Amniotic epithelial cell (primary cell): Measurements from ENCODE around the gene FLOT1.
"Not testable (repeated sequence)": the region's sequence is repeated elsewhere in the genome, so short reads cannot be mapped to it uniquely, and the experiment has no call there.

Source experiments
- DNase-seq: peaks from one replicate; pipeline ENCODE4 v3.0.0-alpha.2; 2010; ENCODE audit warnings: low read depth

The FLOT1 gene

DNA sequence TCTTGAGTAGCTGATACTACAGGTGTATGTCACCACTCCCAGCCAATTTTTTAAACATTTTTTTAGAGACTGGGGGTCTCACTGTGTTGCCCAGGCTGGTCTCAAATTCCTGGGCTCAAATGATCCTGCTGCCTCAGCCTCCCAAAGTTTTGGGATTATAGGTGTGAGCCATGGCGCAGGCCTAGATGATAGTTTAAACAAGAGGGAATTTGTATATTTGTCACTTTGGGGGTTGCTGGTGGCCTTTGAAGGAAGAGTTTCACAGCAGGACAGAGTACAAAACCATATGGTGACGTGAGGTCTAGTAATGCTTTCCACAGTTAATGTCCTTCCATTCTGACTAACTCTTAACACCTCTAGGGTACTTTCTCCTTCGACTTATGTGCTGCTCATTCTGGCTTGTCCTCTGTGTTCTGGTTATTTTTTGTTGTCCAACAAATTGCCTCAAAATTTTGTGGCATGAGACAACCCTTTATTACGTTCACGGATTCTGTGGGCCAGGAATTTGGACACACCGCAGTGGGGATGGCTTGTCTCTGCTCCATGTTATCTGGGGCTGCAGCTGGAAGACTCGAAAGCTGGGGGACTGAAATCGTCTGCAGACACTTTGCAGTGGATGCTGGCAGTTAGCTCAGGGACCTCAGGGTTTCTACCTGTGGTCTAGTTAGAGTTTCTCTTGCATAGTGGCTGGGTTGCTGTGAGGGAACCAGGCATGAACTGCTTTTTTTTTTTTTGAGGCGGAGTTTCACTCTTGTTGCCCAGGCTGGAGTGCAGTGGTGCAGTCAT is 24.9 kb upstream of the FLOT1 start:
- DNase-seq, result no peak

DNA sequence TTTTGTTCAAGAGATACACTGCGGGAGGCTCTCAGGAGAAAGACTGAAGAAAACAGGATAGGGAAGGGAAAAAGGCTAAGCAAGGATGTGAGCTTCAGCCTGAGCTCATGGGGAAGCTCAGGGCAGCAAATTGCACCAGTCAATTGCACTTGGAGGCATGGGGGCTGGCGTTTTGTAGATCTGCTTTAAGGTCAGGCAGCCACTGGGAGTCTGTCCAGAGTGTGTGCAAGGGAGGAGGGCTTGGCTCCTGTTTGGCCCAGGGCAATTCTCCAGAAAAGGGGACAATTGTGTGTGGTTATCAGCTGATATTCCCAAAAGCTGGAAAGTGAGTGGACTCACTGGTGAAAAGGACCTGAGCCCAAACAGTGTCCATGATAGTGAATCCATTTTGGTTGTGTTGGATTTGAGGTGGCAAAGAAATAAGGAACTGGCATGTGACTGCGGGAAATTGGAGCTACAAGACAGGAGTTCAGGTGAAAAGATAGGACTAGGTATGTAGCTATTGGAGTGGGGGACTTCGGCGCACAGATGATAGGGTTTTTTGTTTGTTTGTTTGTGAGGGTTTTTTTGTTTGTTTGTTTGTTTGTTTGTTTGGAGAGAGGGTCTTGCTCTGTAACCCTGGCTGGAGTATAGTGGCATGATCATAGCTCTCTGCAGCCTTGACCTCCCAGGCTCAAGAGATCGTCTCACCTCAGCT is 24.1 kb upstream of the FLOT1 start:
- DNase-seq, result no peak

DNA sequence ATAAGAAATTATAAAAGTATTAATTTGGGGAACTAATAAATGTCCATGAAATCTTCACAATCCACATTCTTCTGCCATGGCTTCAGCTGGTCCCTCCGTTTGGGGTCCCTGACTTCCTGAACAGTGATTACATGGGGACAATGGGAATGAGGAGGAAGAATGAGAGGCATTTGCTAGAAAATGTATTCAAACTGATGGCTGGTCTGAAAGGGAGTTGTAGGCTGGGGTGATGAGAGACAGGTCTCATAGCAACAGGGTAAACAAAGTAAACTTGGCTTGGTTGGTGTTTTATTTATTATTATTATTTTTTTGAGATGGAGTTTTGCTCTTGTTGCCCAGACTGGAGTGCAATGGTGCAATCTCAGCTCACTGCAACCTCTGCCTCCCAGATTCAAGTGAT is 23.0 kb upstream of the FLOT1 start:
- not testable (repeated sequence) for DNase-seq

DNA sequence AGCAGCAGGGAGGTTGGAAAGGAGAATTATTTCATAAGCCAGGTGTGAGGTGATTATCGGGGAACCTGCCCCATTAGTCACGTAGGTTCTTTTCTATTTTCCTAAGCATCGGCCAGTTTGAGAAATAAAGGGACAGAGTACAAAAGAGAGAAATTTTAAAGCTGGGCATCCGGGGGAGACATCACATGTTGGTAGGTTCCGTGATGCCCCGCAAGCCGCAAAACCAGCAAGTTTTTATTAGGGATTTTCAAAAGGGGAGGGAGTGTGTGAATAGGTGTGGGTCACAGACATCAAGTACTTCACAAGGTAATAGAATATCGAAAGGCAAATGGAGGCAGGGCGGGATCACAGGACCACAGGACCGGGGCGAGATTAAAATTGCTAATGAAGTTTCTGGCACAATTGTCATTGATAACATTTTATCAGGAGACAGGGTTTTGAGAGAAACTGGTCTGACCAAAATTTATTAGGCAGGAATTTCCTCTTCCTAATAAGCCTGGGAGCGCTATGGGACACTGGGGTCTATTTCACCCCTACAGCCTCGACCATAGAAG is 22.1 kb upstream of the FLOT1 start:
- DNase-seq, result not testable (repeated sequence)

DNA sequence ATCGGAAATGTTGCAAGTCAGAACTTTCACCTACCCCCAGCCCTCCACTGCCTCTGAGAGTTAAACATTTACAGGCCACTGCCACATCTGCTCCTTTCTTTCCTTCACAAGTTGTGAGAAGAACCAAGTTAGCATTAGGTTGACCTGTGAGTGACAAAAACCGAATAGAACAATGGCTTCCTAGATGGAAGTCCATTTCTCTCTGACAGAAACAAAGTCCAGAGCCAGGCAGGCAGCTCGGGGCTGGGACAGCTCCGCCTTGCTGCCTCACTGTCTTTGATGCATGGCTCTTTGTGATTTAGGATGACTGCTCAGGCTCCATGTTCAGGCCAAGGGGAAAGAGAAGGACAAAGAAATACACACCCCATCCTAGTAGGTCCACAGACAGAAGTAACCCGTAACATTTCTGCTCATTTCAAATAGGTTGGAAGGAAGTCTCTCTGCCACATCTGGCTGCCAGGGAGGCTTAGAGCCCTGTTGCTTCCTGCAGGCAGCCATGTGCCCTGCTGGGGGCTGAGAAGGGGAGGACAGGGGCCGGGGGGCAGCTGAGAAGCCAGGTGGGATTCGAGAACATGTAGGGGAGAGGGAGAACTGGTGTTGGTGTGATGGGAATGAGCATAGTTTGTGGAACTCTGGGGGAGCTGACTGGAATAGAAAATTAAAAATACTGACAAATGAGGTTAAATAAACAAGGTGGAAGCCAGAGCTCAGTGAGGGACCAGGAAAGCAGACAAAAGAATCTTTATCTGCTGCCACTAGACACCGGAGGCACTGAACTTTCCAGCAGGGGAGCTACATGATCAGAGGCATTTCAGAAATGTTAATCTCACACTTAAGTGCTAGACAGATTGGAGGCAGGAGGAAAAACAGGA is 21.4 kb upstream of the FLOT1 start:
- DNase-seq, result peak; percentile 64

DNA sequence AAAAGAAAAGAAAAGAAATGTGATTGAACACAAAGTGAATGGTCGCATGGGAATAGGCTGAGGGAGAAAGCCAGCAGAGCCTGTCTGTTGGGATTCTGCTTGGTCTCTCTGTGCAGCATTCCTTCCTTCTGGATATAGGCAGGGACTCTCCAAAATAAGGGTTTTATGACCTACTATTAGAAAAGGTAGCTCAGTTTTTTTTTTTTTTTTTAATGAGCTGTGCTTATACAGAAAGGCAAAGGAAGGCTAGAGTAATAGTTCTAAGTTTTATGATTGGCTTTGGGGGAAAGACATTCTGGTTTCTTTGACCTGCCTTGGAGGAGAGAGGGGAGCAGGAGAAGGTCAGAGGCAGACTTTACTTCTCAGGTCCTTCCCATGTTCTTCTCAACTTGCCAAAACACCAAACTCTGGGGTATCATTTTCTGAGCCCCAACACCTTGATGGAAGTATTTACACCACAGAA is 20.7 kb upstream of the FLOT1 start:
- DNase-seq, result no peak

DNA sequence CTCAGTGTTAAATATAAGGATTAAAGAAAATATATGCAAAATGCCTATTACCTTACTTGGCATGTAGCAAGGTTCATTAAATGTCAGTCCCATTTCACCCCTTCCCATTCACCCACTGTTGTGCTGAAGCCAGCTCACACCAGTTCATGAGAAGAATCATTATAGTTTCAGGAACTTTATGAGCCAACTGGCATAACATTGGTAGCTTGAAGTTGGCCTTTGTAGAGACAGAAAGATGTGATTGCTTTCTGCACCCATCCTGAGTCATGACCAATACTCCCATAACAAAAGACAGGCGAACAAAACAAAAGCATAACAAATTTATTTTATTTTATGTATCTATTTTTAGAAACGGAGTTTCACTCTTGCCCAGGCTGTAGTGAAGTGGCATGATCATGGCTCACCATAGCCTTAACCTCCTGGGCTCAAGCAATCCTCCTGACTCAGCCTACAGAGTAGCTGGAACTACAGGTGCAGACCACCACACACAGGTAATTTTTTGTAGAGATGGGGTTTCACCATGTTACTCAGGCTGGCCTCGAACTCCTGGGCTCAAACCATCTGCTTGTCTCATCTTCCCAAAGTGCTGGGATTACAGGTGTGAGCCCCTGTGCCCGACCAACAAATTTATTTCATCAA is 19.4 kb upstream of the FLOT1 start:
- DNase-seq, result no peak

DNA sequence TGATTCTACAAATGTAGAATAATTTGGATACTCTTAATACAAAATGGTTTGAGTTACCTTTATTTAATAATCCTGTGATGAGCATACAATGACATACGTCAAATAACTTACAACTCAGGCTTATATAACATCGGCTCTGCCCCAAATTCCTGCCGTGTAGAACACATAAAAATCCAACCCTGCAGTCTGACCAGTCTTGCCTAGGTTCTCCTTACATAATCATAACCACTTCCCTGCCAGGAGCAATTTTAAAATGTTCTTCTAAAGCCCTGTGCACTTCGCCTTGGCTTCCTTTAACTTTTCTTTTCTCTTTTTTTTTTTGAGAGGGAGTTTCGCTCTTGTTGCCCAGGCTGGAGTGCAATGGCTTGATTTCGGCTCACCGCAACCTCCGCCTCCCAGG is 18.1 kb upstream of the FLOT1 start:
- DNase-seq, result no peak

DNA sequence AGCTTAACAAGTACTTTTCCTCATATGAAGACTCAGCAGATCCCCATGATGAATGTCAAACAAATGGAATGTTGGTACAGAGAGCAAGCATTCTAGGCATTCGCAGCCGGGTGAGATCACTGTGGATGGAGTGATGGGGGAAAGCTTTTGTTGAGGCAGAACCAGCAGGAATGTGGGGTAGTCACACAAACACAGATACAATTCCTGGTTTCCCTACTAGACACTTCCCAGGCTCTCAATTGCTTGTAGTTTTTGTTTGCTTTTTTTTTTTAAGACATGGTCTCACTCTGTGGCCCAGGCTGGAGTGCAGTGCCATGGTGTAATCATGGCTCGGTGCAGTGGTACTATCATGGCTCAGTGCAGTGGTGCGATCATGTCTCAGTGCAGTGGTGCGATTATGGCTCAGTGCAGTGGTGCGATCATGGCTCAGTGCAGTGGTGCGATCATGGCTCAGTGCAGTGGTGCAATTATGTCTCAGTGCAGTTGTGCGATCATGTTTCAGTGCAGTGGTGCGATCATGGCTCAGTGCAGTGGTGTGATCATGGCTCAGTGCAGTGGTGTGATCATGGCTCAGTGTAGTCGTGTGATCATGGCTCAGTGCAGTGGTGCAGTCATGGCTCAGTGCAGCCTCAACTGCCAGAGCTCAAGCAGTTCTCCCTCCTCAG is 17.2 kb upstream of the FLOT1 start:
- DNase-seq, result peak; percentile 99

DNA sequence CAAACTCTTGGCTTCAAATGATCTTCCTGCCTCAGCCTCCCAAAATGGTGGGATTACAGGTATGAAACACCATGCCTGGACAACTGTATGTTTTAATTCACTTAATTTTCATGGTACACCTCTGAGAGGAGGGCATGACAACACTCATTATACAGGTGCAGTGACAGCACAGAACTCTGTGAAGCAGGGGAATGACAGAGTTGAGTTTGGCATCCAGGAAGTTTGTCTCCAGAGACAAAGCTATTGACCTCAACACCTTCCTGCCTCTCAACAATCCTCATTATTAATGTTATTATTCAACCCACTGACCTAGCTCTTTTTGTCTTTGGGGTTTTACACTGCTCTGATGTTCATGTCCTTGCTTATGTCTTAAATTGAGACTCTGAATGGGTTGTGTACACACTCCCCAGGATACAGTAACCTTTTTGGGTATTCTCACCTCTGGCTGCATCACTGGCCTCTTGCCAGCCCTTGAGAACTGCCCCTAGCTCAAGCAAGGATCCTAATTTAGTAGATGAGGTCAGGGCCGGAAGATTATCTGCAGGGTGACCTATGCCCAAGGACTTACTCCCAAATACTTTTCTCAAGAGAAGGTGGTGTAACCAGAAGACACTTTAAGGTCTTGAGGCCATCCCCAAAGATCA is 14.9 kb upstream of the FLOT1 start:
- no peak for DNase-seq

DNA sequence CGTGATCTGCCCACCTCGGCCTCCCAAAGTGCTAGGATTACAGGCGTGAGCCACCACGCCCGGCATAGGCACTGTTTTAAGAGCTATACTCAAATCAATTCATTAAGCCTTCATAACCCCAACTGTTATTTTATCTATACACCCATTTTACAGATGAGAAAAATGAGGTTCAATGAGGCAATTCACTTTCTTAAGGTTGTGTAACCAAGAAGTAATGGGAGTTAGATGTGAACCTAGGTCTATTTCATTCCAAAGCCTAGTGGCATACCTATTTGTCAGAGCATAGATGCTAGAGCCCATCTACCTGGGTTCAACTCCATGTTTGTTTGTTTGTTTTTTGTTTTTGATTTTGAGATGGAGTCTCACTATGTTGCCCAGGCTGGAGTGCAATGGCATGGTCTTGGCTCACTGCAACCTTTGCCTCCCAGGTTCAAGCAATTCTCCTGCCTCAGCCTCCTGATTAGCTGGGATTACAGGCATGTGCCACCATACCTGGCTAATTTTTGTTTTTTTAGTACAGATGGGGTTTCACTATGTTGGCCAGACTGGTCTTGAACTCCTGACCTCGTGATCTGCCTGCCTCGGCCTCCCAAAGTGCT is 14.0 kb upstream of the FLOT1 start:
- not testable (repeated sequence) for DNase-seq

DNA sequence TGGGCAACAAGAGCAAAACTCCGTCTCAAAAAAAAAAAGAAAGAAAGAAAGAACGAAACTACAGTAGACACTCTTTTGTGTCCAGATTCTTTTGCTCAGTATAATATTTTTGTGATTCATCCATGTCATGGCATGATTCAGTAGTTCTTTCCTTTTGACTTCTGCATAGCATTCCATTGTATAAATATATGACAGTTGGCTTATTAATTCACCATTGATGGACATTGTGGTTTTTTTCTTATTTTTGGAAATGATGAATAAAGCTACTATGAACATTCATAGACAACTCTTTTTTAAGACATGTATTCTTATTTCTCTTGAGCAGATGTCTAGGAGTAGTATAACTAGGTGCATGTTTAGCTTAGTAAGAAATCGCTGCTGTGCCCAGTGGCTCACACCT is 12.1 kb upstream of the FLOT1 start:
- peak; percentile 69 for DNase-seq

DNA sequence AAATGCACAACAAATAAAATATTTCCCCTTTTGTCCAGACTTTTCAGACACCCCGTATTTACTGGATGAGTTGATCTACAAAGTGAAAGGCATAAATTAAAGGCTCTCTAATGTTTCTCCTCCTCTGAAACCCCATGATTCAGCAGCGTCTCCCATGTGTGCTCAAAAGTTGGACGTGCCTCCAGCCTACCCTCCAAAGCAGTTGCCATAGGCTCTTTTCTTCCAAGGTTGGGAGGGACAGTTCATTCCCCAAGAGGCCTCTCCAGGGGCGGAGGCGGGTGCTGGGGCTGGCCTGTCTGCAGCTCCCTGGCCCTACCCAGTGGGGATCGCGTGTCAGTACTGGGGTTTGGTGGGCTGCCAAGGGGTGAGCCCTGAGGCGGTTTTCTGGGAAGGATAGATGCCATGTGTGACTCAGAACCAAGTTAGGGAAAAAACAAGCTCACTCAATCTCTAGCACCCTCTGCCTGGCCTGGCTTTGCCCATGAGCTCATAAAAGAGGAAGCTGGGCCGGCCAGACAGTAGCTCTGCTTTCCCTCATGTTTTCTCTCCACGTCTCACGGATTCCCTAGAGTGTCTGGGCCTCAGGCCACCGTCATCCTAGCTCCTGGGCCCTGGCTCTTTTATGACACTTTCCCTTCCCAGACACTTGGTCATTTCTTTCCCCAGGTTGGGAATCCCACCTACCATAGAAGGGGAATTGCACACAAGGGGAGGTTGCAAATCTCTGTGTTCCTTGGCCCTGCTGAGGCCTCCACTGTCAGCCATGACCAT is 9.9 kb upstream of the FLOT1 start:
- DNase-seq, result peak; percentile 100

DNA sequence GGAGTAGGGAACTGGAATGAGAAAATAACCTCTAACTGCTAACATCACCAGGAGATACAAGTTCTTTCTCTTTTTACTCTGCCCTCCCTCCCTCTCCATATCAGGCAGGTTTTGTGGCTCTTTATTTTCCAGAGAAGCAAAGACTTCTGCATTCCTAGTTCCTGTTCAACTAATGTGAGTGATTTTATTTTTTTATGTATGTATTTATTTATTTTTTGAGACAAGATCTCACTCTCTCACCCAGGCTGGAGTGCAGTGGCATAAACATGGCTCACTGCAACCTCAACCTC is 7.8 kb upstream of the FLOT1 start:
- no peak for DNase-seq

DNA sequence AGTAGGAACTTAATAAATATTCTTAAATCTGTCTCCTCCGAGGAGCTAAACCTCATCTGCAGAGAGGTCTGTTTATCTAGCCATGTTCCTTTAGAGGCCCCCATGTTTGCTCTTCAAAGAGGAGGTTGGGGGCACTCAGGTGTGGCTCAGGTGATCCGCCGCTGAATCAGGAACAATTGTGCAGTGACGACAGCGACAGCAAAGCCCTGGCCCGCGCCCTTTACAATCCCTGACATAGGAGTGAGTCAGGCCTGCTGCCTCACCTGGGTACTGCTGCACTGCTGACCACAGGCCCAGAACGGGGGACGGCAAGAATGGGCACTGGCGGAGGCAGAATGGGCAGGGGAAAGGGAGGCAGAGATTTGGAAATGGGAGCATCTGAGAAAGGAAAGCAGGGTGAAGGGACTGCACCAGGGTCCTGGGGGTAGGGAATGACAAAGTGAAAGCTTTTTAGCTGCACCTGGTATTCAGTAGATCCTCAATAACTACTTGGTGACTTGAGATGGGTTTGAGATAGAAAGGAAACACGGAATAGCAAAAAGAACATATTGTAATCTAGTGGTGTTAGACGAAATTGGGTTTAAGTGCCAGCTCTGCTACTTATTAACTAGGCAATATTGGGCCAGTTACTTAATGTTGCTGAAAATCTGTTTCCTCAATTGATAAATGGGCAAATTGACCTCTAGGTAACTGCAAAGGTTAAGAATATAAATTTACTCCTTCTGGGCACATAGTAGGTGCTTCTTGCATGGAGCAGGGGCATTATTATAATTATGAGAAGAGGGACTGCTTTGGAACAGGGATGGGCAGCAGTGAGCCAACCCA is 7.3 kb upstream of the FLOT1 start:
- DNase-seq, result no peak

DNA sequence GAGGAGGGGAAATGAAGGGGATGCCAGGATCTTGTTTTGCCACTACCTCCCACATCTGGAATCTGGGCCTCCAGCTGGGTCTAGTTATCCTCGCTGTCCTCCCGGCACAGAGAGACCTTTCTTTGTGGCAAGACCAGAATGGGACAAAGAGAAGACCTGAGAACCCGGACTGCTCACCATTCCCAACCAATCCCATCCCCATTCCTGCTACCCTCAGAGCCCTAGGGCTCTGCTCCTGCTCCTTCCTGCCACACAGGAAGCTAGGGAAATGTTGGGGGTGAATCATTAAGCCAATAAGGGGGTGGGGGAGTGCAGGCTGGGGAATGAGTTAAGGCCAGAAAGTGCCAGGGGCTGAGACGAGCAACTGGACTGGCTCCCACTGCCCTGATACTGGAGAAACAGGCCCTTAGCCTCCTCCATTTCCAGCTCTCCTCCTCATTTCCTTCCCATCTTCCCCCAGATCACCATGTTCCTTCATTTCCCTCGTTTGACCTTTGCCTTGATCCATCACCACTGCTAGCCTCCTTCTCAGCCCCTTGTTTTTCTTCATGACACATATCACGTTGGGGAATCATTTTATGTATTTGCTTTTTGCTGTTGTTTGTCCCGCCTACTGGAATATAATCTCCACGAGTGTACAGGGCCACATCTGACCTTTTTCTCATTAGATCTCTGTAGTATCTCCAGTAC is 6.5 kb upstream of the FLOT1 start:
- DNase-seq, result no peak

DNA sequence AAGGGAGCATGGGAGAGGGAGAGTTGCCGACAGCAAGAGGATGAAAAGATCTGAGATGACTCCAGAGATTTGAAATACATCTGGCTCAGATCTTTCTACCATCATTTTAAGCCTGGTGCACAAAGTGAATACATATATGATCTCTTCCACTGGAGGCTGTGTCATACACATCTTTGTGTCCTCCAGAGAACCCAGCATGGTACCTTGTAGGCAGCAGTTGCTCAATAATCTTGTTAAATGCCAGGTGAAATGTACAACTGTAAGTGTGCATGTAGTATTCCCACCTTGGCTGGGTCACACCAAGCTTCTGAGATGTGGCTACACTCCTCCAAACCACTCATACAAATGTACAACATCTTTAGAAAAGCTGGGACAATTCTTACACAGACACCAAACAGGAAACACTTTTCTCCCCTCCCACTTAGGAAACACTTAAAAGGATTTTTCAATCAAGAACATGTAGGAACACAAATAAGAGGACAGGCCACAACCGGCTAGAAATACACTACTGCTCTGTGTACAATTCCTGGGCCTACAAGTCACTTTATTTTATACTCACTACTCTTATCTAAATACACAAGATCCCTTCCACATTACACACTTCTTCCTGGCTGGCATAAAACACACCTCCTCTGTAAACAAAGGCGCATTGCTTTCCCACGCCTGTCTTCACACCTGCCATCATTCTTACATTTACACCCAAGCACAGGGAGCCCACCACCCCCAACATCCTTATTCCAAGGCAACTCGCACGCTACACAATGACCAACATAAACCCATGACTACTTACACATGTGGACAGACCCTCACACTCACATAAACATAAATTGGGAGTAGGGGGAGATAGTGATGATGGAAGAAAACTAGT is 5.6 kb upstream of the FLOT1 start:
- no peak for DNase-seq
